ENCODE results near the gene CRYGB.
A peak's percentile ranks its signal among the peaks of the same experiment; 100 is the strongest.
"Not testable (repeated sequence)": the region's sequence is repeated elsewhere in the genome, so short reads cannot be mapped to it uniquely, and the experiment has no call there.

CRYGB gene

DNA sequence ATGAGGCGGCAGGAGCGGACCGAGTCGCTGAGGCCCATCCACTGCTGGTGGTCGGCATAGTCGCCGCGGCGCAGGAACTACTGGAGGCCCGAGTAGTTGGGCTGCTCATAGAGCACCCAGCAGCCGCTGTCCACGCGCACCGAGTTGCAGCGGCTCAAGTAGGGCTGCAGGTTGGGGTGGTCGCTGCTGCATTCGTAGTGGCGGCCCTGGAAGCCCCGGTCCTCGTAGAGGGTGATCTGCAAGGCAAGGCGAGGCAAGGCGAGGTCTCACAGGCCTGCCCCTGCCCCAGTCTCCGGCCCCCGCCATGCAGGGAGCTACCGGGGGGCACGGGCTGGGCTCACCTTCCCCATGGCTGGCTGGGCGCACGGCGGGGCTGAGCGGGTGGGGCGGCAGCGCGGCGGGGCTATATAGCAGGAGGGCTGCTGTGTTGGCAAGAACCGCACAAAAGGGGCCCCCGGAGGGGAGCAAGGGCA is 33.6 kb downstream of the CRYGB start:
- FAIRE-seq: not testable (repeated sequence)

DNA sequence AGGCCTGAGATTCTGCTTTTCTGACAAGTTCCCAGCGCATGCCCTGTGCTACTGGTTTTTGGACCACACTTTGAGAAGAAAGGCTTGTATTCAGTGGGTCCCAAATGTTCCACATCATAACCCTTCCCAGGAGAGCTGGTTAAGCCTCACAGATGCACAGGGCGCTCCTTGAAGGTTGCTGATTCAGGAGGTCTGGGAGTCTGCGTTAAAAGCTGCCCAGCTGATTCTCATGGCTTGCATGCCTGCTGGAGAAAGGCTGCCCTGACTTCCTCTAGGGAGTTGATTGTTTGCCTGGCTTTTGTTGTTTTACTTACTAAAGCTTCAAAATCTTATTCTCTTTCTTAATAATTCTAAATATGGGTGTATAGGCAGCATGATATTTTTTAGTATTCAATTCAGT is 42.3 kb downstream of the CRYGB start:
- no peak for FAIRE-seq

DNA sequence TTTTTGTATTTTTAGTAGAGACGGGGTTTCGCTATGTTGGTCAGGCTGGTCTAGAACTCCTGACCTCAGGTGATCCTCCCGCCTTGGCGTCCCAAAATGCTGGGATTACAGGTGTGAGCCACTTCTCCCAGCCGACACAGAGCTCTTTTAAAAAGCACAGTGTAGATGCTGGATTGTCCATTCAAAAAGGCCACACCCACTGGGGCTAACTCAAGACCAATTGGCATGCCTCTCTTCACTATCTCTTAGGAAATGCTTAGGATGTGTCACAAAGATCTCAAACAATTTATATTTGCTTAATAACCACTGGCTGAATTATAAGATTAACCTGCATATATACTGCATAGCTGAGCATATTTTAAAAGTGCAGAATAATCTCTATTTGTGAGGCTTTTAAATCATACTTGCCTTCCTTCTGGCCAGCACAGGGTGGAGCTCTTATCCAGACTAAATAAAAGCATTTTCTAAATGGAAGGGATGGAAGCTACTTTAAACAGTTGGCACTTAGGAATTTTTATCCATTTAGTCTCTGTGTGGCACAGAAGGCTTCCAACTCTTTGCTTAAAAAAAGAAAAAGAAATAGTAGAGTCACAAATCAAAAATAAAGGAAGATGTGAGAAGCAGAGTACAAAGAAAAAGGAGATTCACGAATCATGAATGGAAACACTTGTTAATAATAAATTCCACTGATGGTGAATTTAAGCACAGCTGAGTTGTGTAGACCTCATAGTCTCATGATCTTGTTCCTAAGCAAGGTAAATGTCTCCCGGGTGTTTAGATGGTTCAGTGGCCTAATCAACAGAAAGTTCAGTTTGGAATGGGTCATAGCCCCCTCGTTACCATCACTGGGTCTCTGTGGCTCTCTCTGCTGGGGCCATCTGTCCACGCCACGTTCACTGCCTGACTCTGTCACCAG is 44.0 kb downstream of the CRYGB start:
- FAIRE-seq: peak; percentile 90

DNA sequence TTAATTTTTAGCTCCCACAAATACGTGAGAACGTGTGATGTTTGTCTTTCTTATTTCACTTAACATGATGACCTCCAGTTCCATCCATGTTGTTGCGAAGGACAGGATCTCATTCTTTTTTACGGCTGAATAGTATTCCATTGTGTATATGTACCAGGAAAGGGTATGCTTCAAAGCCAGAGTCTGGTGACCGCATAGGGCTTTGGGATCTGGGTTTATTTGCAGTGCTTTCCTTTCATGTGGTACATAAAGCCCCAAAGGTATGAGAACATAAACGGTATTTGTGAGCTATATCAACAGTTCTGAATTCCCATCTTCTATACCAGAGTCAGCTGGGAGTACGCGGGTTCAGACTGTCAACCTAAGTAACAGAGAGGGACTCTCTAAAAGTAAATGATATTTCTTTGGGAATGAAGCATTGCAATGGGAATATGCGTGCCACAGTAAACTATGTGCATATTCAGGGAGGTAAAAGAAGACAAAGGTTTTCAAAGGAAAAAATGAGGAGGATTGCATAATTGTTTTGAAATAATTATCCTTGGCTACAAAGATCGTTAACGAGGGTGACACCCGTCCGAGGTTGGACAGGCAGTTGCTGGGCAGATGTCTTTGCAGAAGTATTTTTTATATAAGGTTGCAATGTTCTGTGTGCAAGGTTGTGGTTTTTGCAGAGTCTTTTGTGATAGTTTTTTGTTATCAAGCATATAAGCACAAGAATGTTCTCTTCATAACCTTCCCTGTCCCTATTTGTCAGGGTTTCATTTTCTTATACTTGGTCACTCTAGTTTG is 46.1 kb downstream of the CRYGB start:
- FAIRE-seq: no peak

DNA sequence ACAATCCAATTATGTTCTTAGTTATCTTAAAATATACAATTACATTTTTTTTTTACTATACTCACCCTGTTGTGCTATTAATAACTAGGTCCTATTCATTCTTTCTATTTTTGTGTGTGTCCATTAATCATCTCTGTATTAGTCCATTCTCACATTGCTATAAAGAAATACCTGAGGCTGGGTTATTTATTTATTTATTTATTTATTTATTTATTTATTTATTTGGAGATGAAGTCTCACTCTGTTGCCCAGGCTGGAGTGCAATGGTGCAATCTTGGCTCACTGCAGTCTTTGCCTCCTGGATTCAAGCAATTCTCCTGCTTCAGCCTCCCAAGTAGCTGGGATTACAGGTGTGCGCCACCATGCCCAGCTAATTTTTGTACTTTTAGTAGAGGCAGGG is 47.3 kb downstream of the CRYGB start:
- FAIRE-seq: not testable (repeated sequence)

DNA sequence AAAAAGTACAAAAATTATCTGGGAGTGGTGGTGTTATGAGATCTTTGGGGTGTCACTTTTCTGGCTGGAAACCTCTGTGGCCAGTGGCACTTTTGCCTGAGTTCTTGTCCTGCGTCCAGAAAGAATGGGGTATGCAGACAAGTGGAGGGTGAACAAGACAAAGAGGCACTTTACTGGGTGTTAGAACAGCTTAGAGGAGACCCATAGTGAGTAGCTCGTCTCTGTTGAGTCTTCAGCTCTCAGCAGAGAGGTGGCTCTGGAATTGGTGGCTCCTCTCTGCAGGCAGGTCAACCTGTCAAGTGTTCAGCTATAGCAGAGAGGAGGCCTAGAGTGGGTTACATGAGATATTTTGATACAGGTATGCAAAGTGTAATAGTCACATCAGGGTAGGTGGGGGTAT is 47.7 kb downstream of the CRYGB start:
- no peak for FAIRE-seq

DNA sequence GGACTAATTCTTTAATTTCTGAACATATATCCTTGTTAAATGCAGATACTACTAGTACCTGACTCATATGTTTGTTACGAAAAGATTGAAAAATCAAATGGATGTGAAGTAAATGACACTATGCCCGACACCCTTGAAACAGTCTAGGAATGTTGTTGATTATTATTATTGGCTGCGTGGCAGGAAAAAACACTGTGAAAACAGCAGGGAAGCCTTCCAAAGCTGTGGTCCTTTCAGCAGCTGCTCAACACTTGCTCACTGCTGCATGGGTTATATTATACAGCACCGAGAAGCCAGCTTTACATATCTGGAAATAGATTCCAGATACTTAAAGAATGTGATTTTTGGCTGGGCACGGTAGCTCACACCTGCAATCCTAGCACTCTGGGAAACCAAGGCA is 48.2 kb downstream of the CRYGB start:
- no peak for FAIRE-seq

- no peak for FAIRE-seq
These were observed 48.6 kb downstream of the CRYGB start for GRCh38 chr2:208097313-208097712.

- FAIRE-seq: no peak
These were observed 49.9 kb downstream of the CRYGB start for GRCh38 chr2:208096080-208096479.

DNA sequence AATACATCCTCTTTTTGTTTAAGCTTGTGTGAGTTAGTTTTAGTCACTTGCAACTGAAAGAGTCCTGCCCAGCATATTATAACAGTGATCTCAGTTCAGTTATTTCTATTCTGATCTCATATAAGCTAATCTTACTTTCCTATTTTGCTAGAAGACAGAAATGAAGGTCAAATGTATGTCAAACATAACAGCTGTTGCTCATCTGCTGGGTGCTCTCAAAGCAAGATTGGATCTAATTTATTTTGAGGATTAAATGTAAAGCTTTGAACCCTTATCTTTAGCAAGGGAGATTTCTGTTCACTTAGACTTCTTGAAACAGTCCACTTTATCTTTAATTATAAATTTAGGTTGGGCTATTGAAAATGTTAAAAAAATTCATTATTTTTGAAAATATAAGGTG is 52.8 kb downstream of the CRYGB start:
- FAIRE-seq: no peak
